Loucy (cell line): Measurements from ENCODE around the gene SCO1.

ENCODE experiments used
- CTCF ChIP-seq: fragments of 200-600 bp; sonication (generic); conservative IDR thresholded peaks from 2 replicates; pipeline ENCODE4 v1.5.1; 2014; ENCODE audit warnings: mild to moderate bottlenecking, antibody characterized with exemption, low read length
- EZH2phosphoT487 ChIP-seq: fragments of 200-600 bp; IDR thresholded peaks from 2 replicates; pipeline ENCODE4 v1.6.1; 2018; ENCODE audit warnings: antibody characterized with exemption, mild to moderate bottlenecking, moderate library complexity, borderline replicate concordance

GRCh38 chr17:10699856-10700255 lies 2.5 kb upstream of the SCO1 start:
- TF ChIP-seq CTCF (no peak), EZH2phosphoT487 (no peak)
